Activated T-cell treated with anti-CD3 and anti-CD28 coated beads, Interleukin-2, amount 50 U/mL, for 72 hours (primary cell): ENCODE measurements around the gene DUS2. TPM values are rescaled to one million over a fixed set of nuclear protein-coding genes. Genes with fewer than 3 reads are reported as not detected.

Source experiments
- ATAC-seq, 2 donors: fragments of 150-1000 bp; cut with Tn5 transposase; replicated peaks in 1 of 2; 2 replicates each; pipeline ENCODE4 v1.10.0; 2021; ENCODE audit warnings: moderate library complexity in 2 of 2, mild to moderate bottlenecking in 1 of 2
- DNase-seq, 2 donors: peaks; one replicate each; pipeline ENCODE4 v3.0.0; 2021 to 2022; ENCODE audit warnings: mixed read lengths in 1 of 2
- H3K27ac Mint-ChIP-seq: one replicate; pipeline ENCODE4 v1.8.0; 2022; ENCODE audit warnings: mild to moderate bottlenecking, moderate library complexity, mixed read lengths
- H3K27me3 Mint-ChIP-seq: one replicate; pipeline ENCODE4 v1.8.0; 2022; ENCODE audit warnings: low read depth, mixed read lengths
- H3K36me3 Mint-ChIP-seq, 2 donors: one replicate each; pipeline ENCODE4 v1.8.0; 2022; ENCODE audit warnings: mixed read lengths in 2 of 2, mild to moderate bottlenecking in 1 of 2; ENCODE audit not compliant: insufficient read depth in 2 of 2
- H3K4me1 Mint-ChIP-seq: one replicate; pipeline ENCODE4 v1.8.0; 2022; ENCODE audit warnings: low read depth, mixed read lengths
- H3K4me3 Mint-ChIP-seq, 2 donors: one replicate each; pipeline ENCODE4 v1.8.0; 2022; ENCODE audit warnings: mild to moderate bottlenecking in 2 of 2, mixed read lengths in 2 of 2, moderate library complexity in 2 of 2
- H3K9me3 Mint-ChIP-seq, 2 donors: one replicate each; pipeline ENCODE4 v1.8.0; 2022; ENCODE audit warnings: mixed read lengths in 2 of 2
- total RNA-seq, 2 donors: library from RNA; stranded (reverse); gene quantifications; one replicate each; pipeline ENCODE4 v1.2.3, GENCODE V29; 2022

DUS2 gene
- total RNA-seq, 2 donors from 2014 or later: 21.4 to 22.4 TPM

GRCh38 chr16:68078701-68079375 lies 55.8 kb downstream of the DUS2 start:
- DNase-seq (no peak), ATAC-seq (no peak)
- Mint-ChIP-seq H3K27me3 (no peaks in the 10 kb centered on the region), H3K27ac (peak overlapping the region; percentile 95), H3K4me1 (peaks cover 88% of the 10 kb centered on the region), H3K36me3 (peaks cover 14 to 16% of the 10 kb centered on the region in 2 donors), H3K9me3 (no peaks in the 10 kb centered on the region), H3K4me3 (peak overlapping the region; percentile 77 to 79)

GRCh38 chr16:68079376-68079625 lies 56.2 kb downstream of the DUS2 start:
- Mint-ChIP-seq H3K36me3 (peaks cover 13 to 14% of the 10 kb centered on the region in 2 donors), H3K4me3 (peak overlapping the region; percentile 77 to 79), H3K27ac (peak overlapping the region; percentile 95), H3K4me1 (peaks cover 88% of the 10 kb centered on the region), H3K27me3 (no peaks in the 10 kb centered on the region), H3K9me3 (no peaks in the 10 kb centered on the region)
- ATAC-seq (no peak), DNase-seq (no peak)

- H3K27ac Mint-ChIP-seq: peak overlapping the region; percentile 95
- H3K36me3 Mint-ChIP-seq: peaks cover 10% of the 10 kb centered on the region in 2 donors
Measured at GRCh38 chr16:68079626-68080344, 56.7 kb downstream of the DUS2 start.

GRCh38 chr16:68081861-68082628 lies 59.0 kb downstream of the DUS2 start:
- peak overlapping the region; percentile 61 to 68 for H3K4me3 Mint-ChIP-seq
- H3K27me3 Mint-ChIP-seq: no peaks in the 10 kb centered on the region
- peak overlapping the region; percentile 71 for H3K27ac Mint-ChIP-seq
- ATAC-seq (peak; percentile 16 to 31), DNase-seq (peak; percentile 57 to 60)
- H3K9me3 Mint-ChIP-seq: no peaks in the 10 kb centered on the region
- H3K4me1 Mint-ChIP-seq: peaks cover 69% of the 10 kb centered on the region
- H3K36me3 Mint-ChIP-seq: peaks cover 8 to 9% of the 10 kb centered on the region in 2 donors

More at GRCh38 chr16:68079626-68080344, 56.7 kb downstream of the DUS2 start:
- no peaks in the 10 kb centered on the region for H3K27me3 Mint-ChIP-seq
- peak; percentile 83 for DNase-seq
- H3K4me3 Mint-ChIP-seq: peak overlapping the region; percentile 77 to 79
- H3K4me1 Mint-ChIP-seq: peaks cover 86% of the 10 kb centered on the region
- no peaks in the 10 kb centered on the region for H3K9me3 Mint-ChIP-seq
- peak; percentile 50 to 52 for ATAC-seq

DNA sequence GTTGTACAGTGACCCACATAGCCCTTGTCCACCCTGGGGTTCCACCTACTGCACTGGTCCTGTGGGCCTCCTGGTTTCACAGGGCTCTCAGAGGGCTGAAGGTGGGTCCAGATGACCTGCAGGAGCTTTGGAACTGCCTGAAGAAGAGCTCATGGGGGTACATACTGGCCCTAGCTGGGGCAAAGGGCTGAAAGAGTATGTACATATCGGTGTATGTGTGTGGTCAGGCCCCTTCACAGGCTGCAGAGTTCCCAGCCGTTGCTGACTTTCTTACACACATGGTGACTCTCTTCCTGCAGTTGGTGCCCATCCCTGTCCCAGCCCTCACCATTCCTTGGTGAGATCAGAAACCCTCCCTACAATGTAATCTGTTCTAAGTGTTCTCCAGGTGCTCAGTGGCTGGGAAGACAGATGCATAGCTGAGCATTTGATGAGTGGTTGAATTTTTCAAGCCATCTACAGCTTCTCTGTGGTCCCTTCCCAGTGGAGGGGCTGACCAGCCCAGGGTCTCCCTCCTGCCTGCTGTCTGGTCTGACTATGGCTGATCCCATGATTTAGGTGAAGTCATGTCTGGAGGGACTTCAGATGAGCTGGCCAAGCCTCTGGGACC lies 59.6 kb downstream of the DUS2 start:
- H3K27me3 Mint-ChIP-seq: no peaks in the 10 kb centered on the region
- peaks cover 71% of the 10 kb centered on the region for H3K4me1 Mint-ChIP-seq
- no peaks in the 10 kb centered on the region for H3K9me3 Mint-ChIP-seq
- H3K27ac Mint-ChIP-seq: peak overlapping the region; percentile 71
- DNase-seq (no peak), ATAC-seq (no peak)
- H3K4me3 Mint-ChIP-seq: peak overlapping the region; percentile 61 to 68
- H3K36me3 Mint-ChIP-seq: peaks cover 8 to 9% of the 10 kb centered on the region in 2 donors

GRCh38 chr16:68083239-68083781 lies 60.2 kb downstream of the DUS2 start:
- Mint-ChIP-seq H3K4me1 (peaks cover 68% of the 10 kb centered on the region), H3K4me3 (peak overlapping the region in 1 of 2 donors; percentile 84), H3K9me3 (no peaks in the 10 kb centered on the region), H3K27me3 (no peaks in the 10 kb centered on the region), H3K36me3 (peaks cover 4% of the 10 kb centered on the region in 2 donors), H3K27ac (peak overlapping the region; percentile 84)
- no peak for ATAC-seq
- no peak for DNase-seq

GRCh38 chr16:68083861-68084503 lies 60.9 kb downstream of the DUS2 start:
- peak overlapping the region; percentile 84 for H3K27ac Mint-ChIP-seq
- peaks cover 4% of the 10 kb centered on the region in 2 donors for H3K36me3 Mint-ChIP-seq
- peak overlapping the region; percentile 82 to 84 for H3K4me3 Mint-ChIP-seq
- H3K4me1 Mint-ChIP-seq: peaks cover 68% of the 10 kb centered on the region
- H3K9me3 Mint-ChIP-seq: no peaks in the 10 kb centered on the region
- no peak for ATAC-seq
- no peak for DNase-seq
- H3K27me3 Mint-ChIP-seq: no peaks in the 10 kb centered on the region

DNA sequence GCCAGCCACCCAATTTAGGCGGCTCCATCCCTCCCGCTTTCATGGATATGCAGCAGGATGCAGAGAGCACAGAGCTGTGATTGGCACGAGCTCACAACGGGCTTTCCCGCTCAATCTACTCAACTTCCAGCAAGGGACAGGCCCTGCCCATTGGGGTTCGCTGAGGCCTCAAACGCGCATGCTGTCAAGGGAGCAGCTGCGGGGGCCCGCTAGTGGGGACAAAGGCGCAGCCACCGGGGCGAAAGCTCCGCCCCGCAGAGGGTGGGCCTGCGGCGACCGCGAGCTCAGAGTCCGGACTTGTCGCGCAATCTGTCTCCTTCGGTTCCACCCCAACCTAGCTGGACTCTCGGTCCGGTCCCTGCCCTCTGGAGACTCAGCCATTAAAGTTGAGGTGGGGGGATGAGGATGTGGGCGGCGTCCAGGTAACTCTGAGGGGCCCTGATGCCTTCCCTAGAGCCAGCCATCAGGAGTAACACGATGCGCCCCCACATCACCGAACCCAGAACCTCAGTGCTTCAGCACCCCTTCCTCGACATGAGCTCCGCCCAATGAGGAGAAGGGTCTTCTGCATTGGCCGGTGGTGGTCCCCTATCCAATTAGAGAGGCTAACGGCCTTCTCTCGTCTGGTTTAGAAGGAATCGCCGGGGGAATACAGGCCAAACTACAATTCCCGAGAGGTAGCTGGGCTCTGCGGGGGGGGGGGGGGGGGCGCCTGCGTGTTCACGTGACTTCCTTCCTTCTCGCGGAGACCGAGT lies 61.6 kb downstream of the DUS2 start:
- Mint-ChIP-seq H3K27ac (peak overlapping the region; percentile 84), H3K36me3 (peaks cover 4% of the 10 kb centered on the region in 2 donors), H3K9me3 (no peaks in the 10 kb centered on the region), H3K4me1 (peaks cover 68% of the 10 kb centered on the region), H3K4me3 (peak overlapping the region; percentile 82 to 84), H3K27me3 (no peaks in the 10 kb centered on the region)
- DNase-seq: peak; percentile 94
- peak; percentile 64 to 65 for ATAC-seq

- H3K27me3 Mint-ChIP-seq: no peaks in the 10 kb centered on the region
- ATAC-seq (peak; percentile 69 to 76), DNase-seq (peak; percentile 99)
- H3K27ac Mint-ChIP-seq: peak within 1 kb of the TSS; percentile 89
- peak within 1 kb of the TSS; percentile 82 to 94 for H3K4me3 Mint-ChIP-seq
- peaks cover 68% of the 10 kb centered on the region for H3K4me1 Mint-ChIP-seq
- H3K9me3 Mint-ChIP-seq: no peaks in the 10 kb centered on the region
- H3K36me3 Mint-ChIP-seq: peaks cover 2 to 4% of the 10 kb centered on the region in 2 donors
Measured at GRCh38 chr16:68085259-68086071, 62.4 kb downstream of the DUS2 start, which contains the start of gene NFATC3. Gene NFATC3 (plus strand): TSS chr16:68085370. CDS start chr16:68085682, 312 bp downstream.

DNA sequence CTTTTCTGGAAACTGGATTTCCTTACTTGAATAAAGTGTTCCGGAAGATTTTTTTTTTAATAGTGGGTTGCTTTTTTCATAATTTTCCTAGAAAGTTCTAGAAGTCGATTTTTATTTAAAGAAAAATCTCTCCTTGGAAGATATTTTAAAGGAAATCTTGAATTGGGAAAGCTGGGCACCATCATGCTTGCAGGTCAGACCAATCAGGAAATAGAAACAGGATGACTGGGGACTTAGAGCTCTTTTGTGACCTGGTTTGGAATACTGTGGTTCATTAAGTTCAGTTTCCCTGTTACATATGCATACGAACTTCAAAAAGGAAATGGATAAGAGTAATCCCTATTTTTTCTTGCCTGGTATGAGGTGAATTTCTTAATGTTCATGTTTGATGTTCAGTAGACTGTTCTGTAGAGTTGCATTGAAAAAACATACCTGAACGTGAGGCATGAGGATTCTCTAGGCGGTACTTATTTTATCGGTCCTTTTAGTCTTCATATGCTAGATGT lies 63.3 kb downstream of the DUS2 start:
- Mint-ChIP-seq H3K4me1 (peaks cover 68% of the 10 kb centered on the region), H3K36me3 (peaks cover 2 to 4% of the 10 kb centered on the region in 2 donors), H3K27me3 (no peaks in the 10 kb centered on the region), H3K4me3 (peak overlapping the region; percentile 82 to 94), H3K9me3 (no peaks in the 10 kb centered on the region), H3K27ac (peak overlapping the region; percentile 89)
- ATAC-seq: no peak
- no peak for DNase-seq

GRCh38 chr16:68086860-68087268 lies 63.8 kb downstream of the DUS2 start:
- Mint-ChIP-seq H3K36me3 (peaks cover 2% of the 10 kb centered on the region in 2 donors), H3K4me1 (peaks cover 68% of the 10 kb centered on the region), H3K9me3 (no peaks in the 10 kb centered on the region), H3K27me3 (no peaks in the 10 kb centered on the region), H3K4me3 (peak overlapping the region; percentile 82 to 94), H3K27ac (peak overlapping the region; percentile 89)
- DNase-seq: no peak
- ATAC-seq: no peak
